ENCODE measurements around the gene CAPZB.

- no peak for TF ChIP-seq CTCF (IDR thresholded peaks at IDR 0.05; ENCODE audit: extremely low read depth in 1 of 2, insufficient read depth in 1 of 2, low read depth in 1 of 2, low read length in 2 of 2)
- TF ChIP-seq POLR2A (IDR thresholded peaks at IDR 0.05; ENCODE audit: low read depth, low read length), result no peak
- TF ChIP-seq POLR2AphosphoS5 (IDR thresholded peaks at IDR 0.05; ENCODE audit: insufficient read depth, low read depth, low read length), result no peak
- no peak for TF ChIP-seq EZH2 (IDR thresholded peaks at IDR 0.05; ENCODE audit: borderline replicate concordance, low read depth, low read length, severe bottlenecking)
- no peak for TF ChIP-seq GATA2 (IDR thresholded peaks at IDR 0.05; ENCODE audit: insufficient read depth, insufficient read length, low read depth, low read length)
- no peak for TF ChIP-seq MAX (IDR thresholded peaks at IDR 0.05; ENCODE audit: insufficient read depth, insufficient read length)
- TF ChIP-seq JUN (IDR thresholded peaks at IDR 0.05; ENCODE audit: borderline replicate concordance, insufficient read depth, insufficient read length, low read depth), result no peak
Measured at GRCh38 chr1:19416145-19416544, 69.2 kb downstream of the CAPZB start.
